SU-DHL-6 (cell line): ENCODE results near the gene SLFN12L.

Source experiments
- H2AFZ ChIP-seq: fragments of 200-600 bp; sonication (generic); 2 replicates; pipeline ENCODE4 v1.6.1; 2014; ENCODE audit warnings: low read depth, mild to moderate bottlenecking, moderate library complexity, mixed read lengths, antibody characterized with exemption, low read length; ENCODE audit not compliant: severe bottlenecking
- H3F3A ChIP-seq: fragments of 200-600 bp; shearing (Covaris generic); 2 replicates; pipeline ENCODE4 v1.6.0; 2016; ENCODE audit warnings: antibody characterized with exemption, mild to moderate bottlenecking; ENCODE audit not compliant: insufficient read depth
- H3K27ac ChIP-seq: fragments of 200-600 bp; sonication (generic); 2 replicates; pipeline ENCODE4 v1.5.1; 2016; ENCODE audit warnings: low read depth, mild to moderate bottlenecking, low read length, moderate library complexity, mixed read lengths
- H3K27me3 ChIP-seq: fragments of 200-600 bp; sonication (generic), shearing (Covaris generic); 2 replicates; pipeline ENCODE4 v1.6.0; 2014; ENCODE audit warnings: mild to moderate bottlenecking, low read length
- H3K36me3 ChIP-seq: fragments of 200-600 bp; sonication (generic); 2 replicates; pipeline ENCODE4 v1.6.1; 2014; ENCODE audit warnings: mild to moderate bottlenecking, low read length, mixed read lengths
- H3K4me2 ChIP-seq: fragments of 300-600, 200-600 bp; shearing (Covaris generic), sonication (generic); 2 replicates; pipeline ENCODE4 v1.6.0; 2014; ENCODE audit warnings: low read length, low read depth, mild to moderate bottlenecking; ENCODE audit not compliant: poor library complexity, severe bottlenecking
- H3K4me3 ChIP-seq: fragments of 200-600 bp; sonication (generic); 2 replicates; pipeline ENCODE4 v1.5.1; 2014; ENCODE audit warnings: antibody characterized with exemption, low read length, mild to moderate bottlenecking, mixed read lengths; ENCODE audit not compliant: insufficient read depth, poor library complexity, severe bottlenecking
- H3K79me2 ChIP-seq: fragments of 200-600 bp; sonication (generic); 2 replicates; pipeline ENCODE4 v1.6.1; 2014; ENCODE audit warnings: mild to moderate bottlenecking, low read length, moderate library complexity; ENCODE audit not compliant: insufficient read depth
- H3K9ac ChIP-seq: fragments of 200-600 bp; sonication (generic); 2 replicates; pipeline ENCODE4 v1.7.0; 2014; ENCODE audit warnings: mild to moderate bottlenecking, low read length
- H3K9me2 ChIP-seq: fragments of 200-600 bp; sonication (generic); replicated peaks from 2 replicates; pipeline ENCODE4 v1.6.1; 2014; ENCODE audit warnings: low read length; ENCODE audit not compliant: insufficient read depth
- H3K9me3 ChIP-seq: fragments of 200-600 bp; sonication (generic); 2 replicates; pipeline ENCODE4 v1.6.1; 2014; ENCODE audit warnings: low read length, mixed read lengths; ENCODE audit not compliant: insufficient read depth
- H4K20me1 ChIP-seq: fragments of 200-600 bp; sonication (generic); 2 replicates; pipeline ENCODE4 v1.6.1; 2014; ENCODE audit warnings: low read depth, mild to moderate bottlenecking, antibody characterized with exemption, low read length, moderate library complexity, mixed read lengths
- EZH2phosphoT487 ChIP-seq: fragments of 200-600 bp; sonication (generic), shearing (Covaris generic); conservative IDR thresholded peaks from 2 replicates; pipeline ENCODE4 v1.6.1; 2018; ENCODE audit warnings: mild to moderate bottlenecking, antibody characterized with exemption, low read length, moderate library complexity, mixed read lengths
- TF ChIP-seq, protein P1 (sequence below): fragments of 200-600 bp; sonication (generic); IDR thresholded peaks from one replicate; pipeline ENCODE4 v1.5.1; 2017; ENCODE audit warnings: antibody characterized with exemption, mild to moderate bottlenecking, low read length, moderate library complexity; ENCODE audit not compliant: insufficient read depth, poor library complexity, severe bottlenecking

Gene SLFN12L

DNA sequence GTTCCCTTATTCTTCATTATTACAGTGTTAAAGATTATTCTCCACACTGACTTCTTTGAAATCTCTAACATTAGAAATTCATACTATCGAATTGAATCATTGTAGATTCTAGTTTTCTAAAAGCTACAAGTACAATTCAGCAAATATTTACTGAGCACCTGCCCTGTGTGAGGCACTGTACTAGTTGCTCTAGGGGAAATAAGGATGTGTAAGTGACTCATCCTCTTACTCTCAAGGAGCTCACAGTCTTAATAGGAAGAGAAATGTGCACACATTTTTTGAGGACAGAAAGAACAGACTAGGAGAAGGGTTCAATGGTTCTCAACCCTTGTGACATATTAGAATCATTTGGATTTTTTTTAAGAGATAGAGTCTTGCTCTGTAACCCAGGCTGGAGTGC is 7.7 kb upstream of the SLFN12L start:
- Histone ChIP-seq H3K9ac (no peak overlapping the region), H3K9me3 (no peaks in the 10 kb centered on the region), H3F3A (no peaks in the 10 kb centered on the region), H3K27me3 (no peaks in the 10 kb centered on the region), H3K36me3 (no peaks in the 10 kb centered on the region), H3K27ac (no peak overlapping the region), H3K79me2 (no peaks in the 10 kb centered on the region), H3K4me2 (no peak overlapping the region), H2AFZ (no peak overlapping the region), H3K4me3 (no peak overlapping the region), H4K20me1 (no peaks in the 10 kb centered on the region), H3K9me2 (no peaks in the 10 kb centered on the region)
- TF ChIP-seq EZH2phosphoT487, result no peak
- TF ChIP-seq, protein P1, sequence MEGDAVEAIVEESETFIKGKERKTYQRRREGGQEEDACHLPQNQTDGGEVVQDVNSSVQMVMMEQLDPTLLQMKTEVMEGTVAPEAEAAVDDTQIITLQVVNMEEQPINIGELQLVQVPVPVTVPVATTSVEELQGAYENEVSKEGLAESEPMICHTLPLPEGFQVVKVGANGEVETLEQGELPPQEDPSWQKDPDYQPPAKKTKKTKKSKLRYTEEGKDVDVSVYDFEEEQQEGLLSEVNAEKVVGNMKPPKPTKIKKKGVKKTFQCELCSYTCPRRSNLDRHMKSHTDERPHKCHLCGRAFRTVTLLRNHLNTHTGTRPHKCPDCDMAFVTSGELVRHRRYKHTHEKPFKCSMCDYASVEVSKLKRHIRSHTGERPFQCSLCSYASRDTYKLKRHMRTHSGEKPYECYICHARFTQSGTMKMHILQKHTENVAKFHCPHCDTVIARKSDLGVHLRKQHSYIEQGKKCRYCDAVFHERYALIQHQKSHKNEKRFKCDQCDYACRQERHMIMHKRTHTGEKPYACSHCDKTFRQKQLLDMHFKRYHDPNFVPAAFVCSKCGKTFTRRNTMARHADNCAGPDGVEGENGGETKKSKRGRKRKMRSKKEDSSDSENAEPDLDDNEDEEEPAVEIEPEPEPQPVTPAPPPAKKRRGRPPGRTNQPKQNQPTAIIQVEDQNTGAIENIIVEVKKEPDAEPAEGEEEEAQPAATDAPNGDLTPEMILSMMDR, result no peak

DNA sequence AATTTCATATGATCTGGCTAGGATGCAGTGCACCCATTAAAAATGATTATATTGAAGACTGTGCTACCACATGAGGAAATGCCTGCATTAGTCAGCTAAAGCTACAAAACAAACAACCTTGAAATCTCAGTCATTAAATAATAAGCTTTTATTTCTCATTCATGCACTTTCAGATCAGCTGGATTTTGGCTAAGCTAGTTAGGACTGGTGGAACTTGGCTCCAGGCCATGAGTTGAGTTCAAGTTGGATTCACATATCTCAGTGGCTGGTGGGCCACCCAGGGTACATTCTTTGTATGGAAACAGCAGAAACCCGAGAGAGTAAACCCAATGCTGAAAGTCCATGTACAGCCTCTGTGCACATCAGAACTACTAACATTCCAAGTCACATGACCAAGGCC is 6.4 kb upstream of the SLFN12L start:
- no peaks in the 10 kb centered on the region for H3K79me2 ChIP-seq
- TF ChIP-seq, protein P1, result no peak
- TF ChIP-seq EZH2phosphoT487, result no peak
- no peak overlapping the region for H3K4me3 ChIP-seq
- no peak overlapping the region for H3K9ac ChIP-seq
- no peaks in the 10 kb centered on the region for H3K9me3 ChIP-seq
- no peaks in the 10 kb centered on the region for H4K20me1 ChIP-seq
- no peak overlapping the region for H3K4me2 ChIP-seq
- no peaks in the 10 kb centered on the region for H3K9me2 ChIP-seq
- no peak overlapping the region for H3K27ac ChIP-seq
- H3K36me3 ChIP-seq, result no peaks in the 10 kb centered on the region
- H3F3A ChIP-seq, result no peaks in the 10 kb centered on the region
- no peak overlapping the region for H2AFZ ChIP-seq
- H3K27me3 ChIP-seq, result no peaks in the 10 kb centered on the region

DNA sequence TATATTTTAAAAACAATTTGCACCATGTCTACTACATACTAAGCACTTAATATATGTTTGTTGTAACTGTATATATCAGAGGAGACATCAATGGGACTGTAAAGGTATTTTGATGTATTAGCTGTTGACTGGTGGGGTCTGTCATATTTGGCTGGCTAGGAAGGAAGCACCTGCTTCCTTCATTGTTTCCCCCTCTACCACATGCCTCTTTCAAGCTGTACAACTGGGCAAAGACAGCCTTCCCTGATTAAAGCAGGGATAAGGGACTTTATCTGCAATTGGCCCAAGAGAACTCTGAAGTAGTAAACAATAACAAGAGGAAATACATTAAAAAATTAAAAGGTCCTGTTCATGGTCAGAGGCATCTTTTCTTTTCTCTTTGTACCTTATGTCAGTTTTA is 5.5 kb upstream of the SLFN12L start:
- no peak overlapping the region for H3K4me2 ChIP-seq
- H3K9ac ChIP-seq, result no peak overlapping the region
- H3F3A ChIP-seq, result no peaks in the 10 kb centered on the region
- H4K20me1 ChIP-seq, result no peaks in the 10 kb centered on the region
- no peak overlapping the region for H2AFZ ChIP-seq
- H3K9me3 ChIP-seq, result no peaks in the 10 kb centered on the region
- no peaks in the 10 kb centered on the region for H3K27me3 ChIP-seq
- H3K27ac ChIP-seq, result no peak overlapping the region
- TF ChIP-seq EZH2phosphoT487, result no peak
- TF ChIP-seq, protein P1, result no peak
- H3K36me3 ChIP-seq, result no peaks in the 10 kb centered on the region
- H3K9me2 ChIP-seq, result no peaks in the 10 kb centered on the region
- H3K79me2 ChIP-seq, result no peaks in the 10 kb centered on the region
- H3K4me3 ChIP-seq, result no peak overlapping the region

DNA sequence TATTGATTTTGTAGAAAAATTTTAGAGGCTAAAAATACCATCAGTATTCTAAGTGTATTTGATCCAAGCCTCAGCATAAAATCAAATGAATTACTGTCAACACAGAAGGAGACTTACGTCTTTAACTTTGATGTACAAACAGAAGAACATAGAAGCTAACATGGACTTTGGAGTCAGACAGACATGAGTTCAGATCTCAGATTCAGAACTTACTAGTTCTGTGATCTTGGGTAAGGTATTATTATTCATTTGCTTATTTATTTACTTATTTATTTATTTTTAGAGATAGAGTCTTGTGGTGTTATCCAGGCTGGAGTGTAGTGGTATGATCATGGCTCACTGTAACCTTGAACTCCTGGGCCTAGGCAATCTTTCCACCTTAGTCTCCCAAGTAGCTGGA is 4.0 kb upstream of the SLFN12L start:
- H3K4me3 ChIP-seq, result no peak overlapping the region
- H3K27me3 ChIP-seq, result no peaks in the 10 kb centered on the region
- no peak overlapping the region for H3K9ac ChIP-seq
- no peak overlapping the region for H3K27ac ChIP-seq
- no peak for TF ChIP-seq EZH2phosphoT487
- TF ChIP-seq, protein P1, result no peak
- H3K9me2 ChIP-seq, result no peaks in the 10 kb centered on the region
- peak overlapping the region; percentile 10 for H3K4me2 ChIP-seq
- H3K79me2 ChIP-seq, result no peaks in the 10 kb centered on the region
- H4K20me1 ChIP-seq, result no peaks in the 10 kb centered on the region
- H3K36me3 ChIP-seq, result no peaks in the 10 kb centered on the region
- no peaks in the 10 kb centered on the region for H3F3A ChIP-seq
- H2AFZ ChIP-seq, result no peak overlapping the region
- no peaks in the 10 kb centered on the region for H3K9me3 ChIP-seq
